Measurements from ENCODE around the gene BMP6. TPM values are rescaled to one million over a fixed set of nuclear protein-coding genes. Genes with fewer than 3 reads are reported as not detected.

BMP6 gene
- total and polyA plus RNA-seq, 12 donors, result 0.59 to 4.1 (median 2.6) TPM

DNA sequence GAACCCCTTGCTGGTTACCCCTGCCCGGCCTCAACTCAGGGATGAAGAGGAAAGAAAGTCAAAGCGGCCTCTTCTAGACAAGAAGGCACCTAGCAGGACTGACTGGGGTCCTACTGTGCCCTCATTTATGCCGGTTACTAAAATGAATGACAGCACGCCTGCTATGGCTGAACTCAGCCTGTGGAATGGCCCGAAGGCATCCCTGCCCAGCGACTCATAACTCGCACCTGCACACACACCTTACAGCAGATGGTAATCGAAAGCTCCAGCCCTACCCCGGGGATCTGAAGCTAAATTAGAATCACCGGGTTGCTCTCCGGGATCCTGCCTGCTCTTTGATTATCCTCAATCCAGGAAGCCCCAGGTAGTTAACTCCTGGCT, 185.4 kb downstream of the BMP6 start:
- peaks cover 4 to 41% (median 17%) of the 10 kb centered on the region in 9 donors for H3K4me1 ChIP-seq
- peak overlapping the region in 7 of 10 donors; percentile 38 to 88 (median 69) for H3K4me3 ChIP-seq
- H3K36me3 ChIP-seq, result no peaks in the 10 kb centered on the region
- no peaks in the 10 kb centered on the region for H3K27me3 ChIP-seq
- H3K27ac ChIP-seq, result peak overlapping the region in 7 of 10 donors; percentile 35 to 88 (median 87)
- TF ChIP-seq CTCF (IDR thresholded peaks at IDR 0.05), result no peak
- 89 to 90% methylated on average over 11 of the region's 11 CpGs for WGBS, 2 donors
- intact Hi-C loops (cut with DNase I), result loop anchor here in 8 of 10 donors (2.0 to 10.0 kb wide), 12 partner anchors 61 to 189 kb away; partner anchors contain the start of genes BLOC1S5 (in 2 of the 8) and BMP6 (in 2 of the 8)
- H3K9me3 ChIP-seq, result no peaks in the 10 kb centered on the region
- no peak for DNase-seq
- peak in 1 of 8 donors; percentile 1 for ATAC-seq

- Histone ChIP-seq H3K36me3 (no peaks in the 10 kb centered on the region), H3K27ac (peak overlapping the region in 4 of 10 donors; percentile 4 to 35 (median 23)), H3K4me1 (peaks cover 4 to 37% (median 17%) of the 10 kb centered on the region in 9 donors), H3K4me3 (no peak overlapping the region), H3K27me3 (no peaks in the 10 kb centered on the region), H3K9me3 (no peaks in the 10 kb centered on the region)
- intact Hi-C loops (cut with DNase I), result loop anchor here in 8 of 10 donors (5.0 to 10.0 kb wide), 11 partner anchors 60 to 190 kb away; partner anchors contain the start of genes BLOC1S5 (in 2 of the 8) and BMP6 (in 2 of the 8)
- WGBS, 2 donors, result 78 to 81% methylated on average over 6 of the region's 6 CpGs
- ATAC-seq (peak in 1 of 8 donors; percentile 18), DNase-seq (peak in 1 of 2 donors; percentile 34)
- TF ChIP-seq CTCF (IDR thresholded peaks at IDR 0.05), result no peak
Measured at GRCh38 chr6:7912024-7912423, 186.1 kb downstream of the BMP6 start.

GRCh38 chr6:7912736-7913517, 187.0 kb downstream of the BMP6 start:
- no peak for DNase-seq
- intact Hi-C loops (cut with DNase I), result loop anchor here in 8 of 10 donors (5.0 to 10.0 kb wide), 11 partner anchors 59 to 191 kb away; partner anchors contain the start of genes BLOC1S5 (in 2 of the 8) and BMP6 (in 2 of the 8)
- H3K9me3 ChIP-seq, result no peaks in the 10 kb centered on the region
- H3K4me3 ChIP-seq, result no peak overlapping the region
- ATAC-seq, result no peak
- H3K36me3 ChIP-seq, result no peaks in the 10 kb centered on the region
- H3K27ac ChIP-seq, result no peak overlapping the region
- TF ChIP-seq CTCF (IDR thresholded peaks at IDR 0.05), result no peak
- no peaks in the 10 kb centered on the region for H3K27me3 ChIP-seq
- WGBS, 2 donors, result 69 to 73% methylated on average over 8 of the region's 8 CpGs
- peaks cover 4 to 30% (median 17%) of the 10 kb centered on the region in 9 donors for H3K4me1 ChIP-seq

DNA sequence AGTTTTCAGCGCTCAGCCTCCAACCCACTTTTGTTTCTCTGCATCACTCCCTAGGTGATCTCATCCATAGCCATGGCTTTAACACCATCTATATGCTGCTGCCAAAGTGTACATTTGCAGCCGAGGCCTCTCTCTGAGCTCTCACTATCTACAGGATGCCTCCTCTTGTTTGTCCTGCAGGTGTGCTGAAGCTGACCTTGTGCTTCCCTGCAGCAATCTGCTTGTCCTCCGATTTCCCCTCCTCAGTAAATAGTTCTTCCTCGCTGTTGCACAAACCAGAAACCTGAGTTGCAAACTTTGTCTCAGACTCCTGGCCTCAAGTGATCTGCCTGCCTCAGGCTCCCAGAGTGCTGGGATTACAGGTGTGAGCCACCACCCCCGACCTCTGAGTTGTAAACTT, 188.4 kb downstream of the BMP6 start:
- no peak for ATAC-seq
- Histone ChIP-seq H3K4me1 (peaks cover 1 to 17% (median 6%) of the 10 kb centered on the region in 9 donors), H3K27ac (no peak overlapping the region), H3K4me3 (no peak overlapping the region), H3K9me3 (no peaks in the 10 kb centered on the region), H3K27me3 (no peaks in the 10 kb centered on the region), H3K36me3 (no peaks in the 10 kb centered on the region)
- WGBS, 2 donors, result 84 to 86% methylated on average over 5 of the region's 5 CpGs
- TF ChIP-seq CTCF (IDR thresholded peaks at IDR 0.05), result no peak
- no peak for DNase-seq
- intact Hi-C loops (cut with DNase I), result loop anchor here in 8 of 10 donors (5.0 to 10.0 kb wide), 11 partner anchors 58 to 192 kb away; partner anchors contain the start of genes BLOC1S5 (in 2 of the 8) and BMP6 (in 2 of the 8)

Measured in heart right ventricle (tissue), 16 donors.